Central memory CD8-positive, alpha-beta T cell (primary cell): ENCODE measurements around the gene LRFN2.

ENCODE experiments used
- ATAC-seq: fragments of 150-1000 bp; cut with Tn5 transposase; replicated peaks from 2 replicates; pipeline ENCODE4 v1.10.0; 2022; ENCODE audit warnings: mild to moderate bottlenecking, moderate FRiP score, moderate number of reproducible peaks; ENCODE audit not compliant: poor library complexity, severe bottlenecking; ENCODE audit errors: extremely low read depth
- DNase-seq, 2 donors: peaks; one replicate each; pipeline ENCODE4 v3.0.0; 2021; ENCODE audit warnings: low spot score in 2 of 2
- H3K27ac Mint-ChIP-seq: one replicate; pipeline ENCODE4 v1.8.0; 2022; ENCODE audit warnings: low read depth, mild to moderate bottlenecking, moderate library complexity, mixed read lengths
- H3K27me3 Mint-ChIP-seq: one replicate; pipeline ENCODE4 v1.8.0; 2022; ENCODE audit warnings: mixed read lengths
- H3K36me3 Mint-ChIP-seq: one replicate; pipeline ENCODE4 v1.8.0; 2022; ENCODE audit warnings: mild to moderate bottlenecking, moderate library complexity, mixed read lengths; ENCODE audit not compliant: insufficient read depth
- H3K4me1 Mint-ChIP-seq: one replicate; pipeline ENCODE4 v1.8.0; 2022; ENCODE audit warnings: mixed read lengths
- H3K4me3 Mint-ChIP-seq: one replicate; pipeline ENCODE4 v1.8.0; 2022; ENCODE audit warnings: mild to moderate bottlenecking, moderate library complexity, mixed read lengths
- H3K9me3 Mint-ChIP-seq: one replicate; pipeline ENCODE4 v1.8.0; 2022; ENCODE audit warnings: mixed read lengths

Gene LRFN2

DNA sequence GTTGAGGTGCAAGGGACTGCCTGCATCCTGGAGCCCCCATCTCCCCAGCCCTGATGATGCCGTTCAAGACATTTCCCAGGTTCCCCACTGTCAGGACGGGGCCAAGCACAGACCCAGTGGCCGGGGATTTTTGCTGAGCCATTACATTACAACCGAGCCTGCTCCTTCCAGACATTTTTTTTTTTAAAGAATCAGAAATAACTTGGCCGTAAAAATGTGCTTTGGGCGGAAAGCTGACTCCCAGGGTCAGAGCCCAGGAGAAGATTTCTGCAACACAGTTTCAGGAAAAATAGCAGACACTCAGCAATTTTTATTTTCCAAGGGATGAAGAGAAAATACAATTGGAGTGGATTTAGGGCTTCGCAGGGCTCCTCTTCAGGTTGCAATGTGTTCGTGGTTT, 87.9 kb downstream of the LRFN2 start:
- ATAC-seq (no peak), DNase-seq (no peak)
- H3K9me3 Mint-ChIP-seq, result no peaks in the 10 kb centered on the region
- H3K27ac Mint-ChIP-seq, result no peak overlapping the region
- peaks cover 16% of the 10 kb centered on the region for H3K27me3 Mint-ChIP-seq
- H3K4me1 Mint-ChIP-seq, result no peaks in the 10 kb centered on the region
- H3K4me3 Mint-ChIP-seq, result no peak overlapping the region
- no peaks in the 10 kb centered on the region for H3K36me3 Mint-ChIP-seq

DNA sequence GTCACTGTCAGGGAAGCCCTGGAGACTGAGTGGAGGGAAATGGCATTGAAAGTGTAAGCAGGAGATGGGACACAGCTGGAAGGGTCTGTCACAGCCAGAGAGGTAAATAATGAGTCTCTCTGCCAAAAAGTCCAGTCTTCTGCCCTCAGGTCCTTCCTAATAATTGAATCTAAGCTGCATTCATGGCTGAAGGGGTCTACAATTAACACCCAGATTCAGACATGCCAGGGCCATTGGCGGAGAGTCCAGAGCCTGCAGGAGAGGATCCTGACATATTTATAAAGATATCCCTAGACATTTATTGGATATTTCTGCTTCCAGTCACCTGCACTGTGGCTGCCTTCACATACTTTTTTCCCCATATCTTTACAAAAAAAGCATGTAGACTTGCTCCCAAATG, 89.0 kb downstream of the LRFN2 start:
- no peaks in the 10 kb centered on the region for H3K36me3 Mint-ChIP-seq
- DNase-seq (no peak), ATAC-seq (no peak)
- no peaks in the 10 kb centered on the region for H3K4me1 Mint-ChIP-seq
- no peak overlapping the region for H3K27ac Mint-ChIP-seq
- no peaks in the 10 kb centered on the region for H3K9me3 Mint-ChIP-seq
- H3K27me3 Mint-ChIP-seq, result peaks cover 12% of the 10 kb centered on the region
- no peak overlapping the region for H3K4me3 Mint-ChIP-seq

DNA sequence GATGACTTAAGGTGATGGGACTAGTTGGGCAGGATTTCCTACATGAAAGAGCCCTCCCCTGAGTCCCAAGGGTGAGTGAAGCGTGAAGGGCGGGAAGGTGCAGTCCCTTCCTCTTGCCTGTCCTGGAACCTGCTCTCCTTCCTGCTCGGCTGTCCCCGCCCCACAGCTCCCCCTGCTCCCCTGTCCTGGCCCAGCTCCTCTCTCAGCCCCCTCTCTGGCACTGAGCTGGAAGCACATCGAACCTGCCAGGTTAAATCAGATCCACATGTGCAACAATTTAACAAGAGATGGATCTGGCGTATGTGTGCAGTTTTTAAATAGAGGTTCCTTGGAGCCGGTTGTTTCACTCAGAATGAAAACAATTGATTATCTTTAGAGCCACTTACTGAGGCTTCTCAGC, 95.0 kb downstream of the LRFN2 start:
- H3K4me3 Mint-ChIP-seq, result no peak overlapping the region
- no peaks in the 10 kb centered on the region for H3K36me3 Mint-ChIP-seq
- H3K27ac Mint-ChIP-seq, result no peak overlapping the region
- no peaks in the 10 kb centered on the region for H3K4me1 Mint-ChIP-seq
- no peak for DNase-seq
- no peak for ATAC-seq
- H3K9me3 Mint-ChIP-seq, result no peaks in the 10 kb centered on the region
- H3K27me3 Mint-ChIP-seq, result no peaks in the 10 kb centered on the region

DNA sequence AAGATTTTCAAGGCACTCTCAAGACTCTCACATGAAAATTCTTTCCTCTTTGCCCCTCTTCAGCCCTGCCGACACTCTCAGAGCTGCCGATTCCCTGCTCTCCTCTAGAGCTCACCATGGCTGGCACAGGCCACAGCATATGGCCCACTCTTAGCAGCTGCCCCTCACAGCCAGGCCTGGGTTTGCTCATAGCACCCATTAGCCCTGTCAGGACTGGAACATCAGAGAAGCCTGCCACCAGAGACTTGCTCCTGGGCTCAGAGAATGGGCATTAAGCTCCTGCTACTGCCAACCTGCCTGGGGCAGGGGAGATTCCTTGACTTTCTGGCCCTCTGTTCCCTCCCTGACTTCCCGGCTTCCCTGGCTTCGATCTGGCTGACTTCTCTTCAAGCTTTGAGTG, 96.7 kb downstream of the LRFN2 start:
- Mint-ChIP-seq H3K36me3 (no peaks in the 10 kb centered on the region), H3K4me1 (peaks cover 11% of the 10 kb centered on the region), H3K27ac (no peak overlapping the region), H3K9me3 (no peaks in the 10 kb centered on the region), H3K4me3 (no peak overlapping the region), H3K27me3 (peaks cover 13% of the 10 kb centered on the region)
- DNase-seq (no peak), ATAC-seq (no peak)

DNA sequence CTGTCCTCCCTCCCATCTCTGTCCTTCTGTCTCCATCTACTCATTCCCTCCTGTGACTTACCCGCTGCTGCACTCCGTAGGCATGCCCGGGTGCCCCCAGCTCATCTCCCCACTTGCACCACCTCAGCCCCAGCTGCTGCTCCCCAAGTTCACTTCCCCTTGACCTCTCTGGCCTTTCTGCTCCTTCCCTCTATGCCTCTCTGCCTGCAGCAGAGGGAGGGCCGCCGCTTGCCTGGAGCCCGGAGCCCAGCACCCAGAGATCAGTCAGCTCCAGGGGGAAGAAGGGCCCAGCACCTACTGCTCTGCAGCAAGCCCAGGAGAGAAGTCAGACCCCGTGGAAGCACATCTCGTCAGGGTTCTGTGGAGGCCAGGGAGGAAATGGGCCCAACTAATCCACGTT, 97.4 kb downstream of the LRFN2 start:
- DNase-seq, result no peak
- Mint-ChIP-seq H3K36me3 (no peaks in the 10 kb centered on the region), H3K4me1 (peaks cover 11% of the 10 kb centered on the region), H3K27ac (no peak overlapping the region), H3K4me3 (no peak overlapping the region), H3K9me3 (no peaks in the 10 kb centered on the region), H3K27me3 (peaks cover 13% of the 10 kb centered on the region)
- no peak for ATAC-seq

DNA sequence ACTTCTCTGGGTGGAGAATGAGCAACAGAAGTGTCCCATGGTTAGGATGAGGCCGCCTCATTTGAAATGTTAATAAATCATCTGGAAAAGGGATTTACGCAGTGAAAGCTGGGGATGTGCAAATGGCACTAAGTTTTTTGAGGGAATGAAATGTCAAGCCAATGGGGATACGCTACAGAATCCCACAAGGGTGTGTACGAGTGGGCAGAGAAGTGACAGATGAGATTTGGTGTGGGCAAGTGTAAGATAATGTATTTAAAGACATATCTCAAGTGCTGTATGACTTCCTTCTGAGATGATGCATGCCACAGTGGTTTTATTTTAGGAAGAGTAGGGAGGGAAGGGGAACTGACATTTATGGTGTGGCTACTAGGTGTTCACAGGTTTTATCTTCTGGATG, 100.6 kb downstream of the LRFN2 start:
- Mint-ChIP-seq H3K27ac (no peak overlapping the region), H3K9me3 (no peaks in the 10 kb centered on the region), H3K27me3 (peaks cover 13% of the 10 kb centered on the region), H3K4me1 (peaks cover 15% of the 10 kb centered on the region), H3K4me3 (no peak overlapping the region), H3K36me3 (peaks cover 4% of the 10 kb centered on the region)
- ATAC-seq (no peak), DNase-seq (no peak)

DNA sequence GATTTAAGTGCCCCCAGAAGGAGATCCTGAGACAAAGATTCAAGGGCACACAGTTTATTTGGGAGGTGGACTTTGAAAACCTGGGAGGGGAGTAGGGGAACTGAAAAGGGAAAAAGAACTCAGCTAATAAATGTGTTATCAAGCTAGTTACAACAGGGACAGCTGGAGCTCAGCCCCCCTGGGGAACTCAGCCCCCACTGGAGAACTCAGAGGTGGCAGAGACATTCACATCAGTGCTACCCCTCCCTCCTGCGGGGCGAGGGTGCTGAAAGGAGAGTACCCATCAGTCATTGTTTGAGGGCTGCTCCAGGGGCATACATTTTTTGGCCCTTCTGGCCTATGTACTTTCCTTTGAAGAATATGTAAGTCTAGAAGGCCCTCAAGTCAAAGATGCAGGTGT, 101.4 kb downstream of the LRFN2 start:
- peaks cover 4% of the 10 kb centered on the region for H3K36me3 Mint-ChIP-seq
- H3K4me1 Mint-ChIP-seq, result peaks cover 15% of the 10 kb centered on the region
- no peaks in the 10 kb centered on the region for H3K9me3 Mint-ChIP-seq
- H3K27me3 Mint-ChIP-seq, result peaks cover 13% of the 10 kb centered on the region
- no peak overlapping the region for H3K27ac Mint-ChIP-seq
- H3K4me3 Mint-ChIP-seq, result no peak overlapping the region
- DNase-seq (no peak), ATAC-seq (no peak)

DNA sequence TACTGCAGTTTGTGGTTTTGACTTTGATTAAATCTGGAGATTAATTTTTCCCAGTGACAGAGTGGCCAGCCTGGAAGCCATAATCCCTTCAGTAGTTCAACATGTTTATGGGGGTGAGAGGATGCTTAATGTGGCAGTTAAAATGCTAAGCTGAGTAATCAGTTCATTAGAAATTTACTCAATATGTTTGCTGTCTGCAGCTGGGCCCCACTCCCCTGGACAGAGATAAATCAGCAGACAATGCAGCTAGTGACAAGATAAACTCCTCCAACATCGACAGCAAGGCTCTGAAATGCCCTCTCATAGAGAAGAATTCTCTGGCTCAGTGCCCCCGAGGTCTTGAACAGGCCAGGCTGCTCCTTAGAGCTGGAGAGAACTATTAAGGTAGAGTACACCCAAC, 101.9 kb downstream of the LRFN2 start:
- DNase-seq (no peak), ATAC-seq (no peak)
- H3K27me3 Mint-ChIP-seq, result peaks cover 13% of the 10 kb centered on the region
- no peak overlapping the region for H3K4me3 Mint-ChIP-seq
- no peaks in the 10 kb centered on the region for H3K9me3 Mint-ChIP-seq
- peaks cover 15% of the 10 kb centered on the region for H3K4me1 Mint-ChIP-seq
- H3K27ac Mint-ChIP-seq, result no peak overlapping the region
- peaks cover 4% of the 10 kb centered on the region for H3K36me3 Mint-ChIP-seq

DNA sequence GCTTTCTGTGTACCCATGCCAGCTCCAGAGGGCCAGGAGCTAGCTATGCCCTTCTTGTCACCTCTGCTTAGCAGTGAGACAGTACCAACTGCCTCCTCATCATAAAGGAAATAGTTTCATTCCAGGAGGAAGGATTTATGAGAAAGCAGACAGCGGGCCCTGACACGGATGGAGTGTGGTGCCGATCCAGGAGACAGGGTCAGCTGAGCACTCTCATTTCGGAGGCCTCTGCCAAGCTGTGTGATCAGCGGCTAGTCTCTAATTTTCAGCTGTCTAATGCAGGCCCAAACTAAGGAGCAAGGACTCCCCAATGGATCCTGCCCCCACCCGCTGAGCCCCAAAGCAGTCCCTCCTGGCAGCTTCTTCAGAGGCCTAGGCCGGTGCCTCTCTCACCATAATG, 103.1 kb downstream of the LRFN2 start:
- Mint-ChIP-seq H3K27ac (no peak overlapping the region), H3K27me3 (peaks cover 13% of the 10 kb centered on the region), H3K9me3 (no peaks in the 10 kb centered on the region), H3K4me3 (no peak overlapping the region), H3K36me3 (peaks cover 6% of the 10 kb centered on the region), H3K4me1 (peaks cover 21% of the 10 kb centered on the region)
- ATAC-seq (no peak), DNase-seq (no peak)

DNA sequence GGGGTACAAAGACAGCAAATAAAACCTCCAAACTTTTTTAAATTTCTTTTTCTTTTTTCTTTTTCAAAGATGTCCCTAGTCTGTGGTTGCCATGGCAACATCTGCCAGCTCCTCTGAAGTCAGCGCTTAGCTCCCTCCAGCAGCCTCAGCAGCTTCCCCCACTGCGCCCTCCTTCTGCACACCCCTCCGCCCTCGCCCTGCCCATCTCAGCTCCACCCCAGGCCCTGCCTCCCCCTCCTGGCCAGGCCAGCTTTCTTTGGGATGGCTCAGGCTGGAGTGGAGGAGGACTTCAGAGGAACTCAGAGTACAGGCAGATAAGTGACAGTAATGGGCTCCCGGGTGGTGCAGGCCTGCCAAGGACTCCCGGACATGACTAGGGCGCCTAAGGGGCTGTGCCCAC, 104.6 kb downstream of the LRFN2 start:
- H3K9me3 Mint-ChIP-seq, result no peaks in the 10 kb centered on the region
- H3K4me3 Mint-ChIP-seq, result no peak overlapping the region
- DNase-seq (no peak), ATAC-seq (no peak)
- H3K27ac Mint-ChIP-seq, result no peak overlapping the region
- peaks cover 34% of the 10 kb centered on the region for H3K4me1 Mint-ChIP-seq
- peaks cover 13% of the 10 kb centered on the region for H3K27me3 Mint-ChIP-seq
- peaks cover 10% of the 10 kb centered on the region for H3K36me3 Mint-ChIP-seq

DNA sequence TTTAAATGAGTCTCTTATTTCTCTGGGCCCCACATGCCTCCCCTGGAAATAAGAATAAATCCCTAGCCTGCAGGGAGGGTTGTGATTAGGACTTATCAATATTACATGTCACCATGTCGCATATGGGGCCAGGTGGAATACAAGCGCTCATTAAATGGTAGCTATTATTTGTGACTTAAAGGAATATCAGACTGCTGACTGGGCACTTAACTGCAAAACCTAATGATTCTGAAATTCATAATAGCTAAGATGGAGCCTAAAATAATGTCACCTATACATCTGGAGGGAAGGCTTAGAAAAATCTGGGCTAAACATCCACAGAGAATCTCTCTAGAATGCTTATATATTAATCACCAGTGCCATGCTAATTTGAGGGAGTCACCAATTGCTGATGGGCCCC, 106.5 kb downstream of the LRFN2 start:
- Mint-ChIP-seq H3K36me3 (peaks cover 10% of the 10 kb centered on the region), H3K4me1 (peaks cover 38% of the 10 kb centered on the region), H3K27ac (peak overlapping the region; percentile 22), H3K27me3 (peaks cover 2% of the 10 kb centered on the region), H3K4me3 (no peak overlapping the region), H3K9me3 (no peaks in the 10 kb centered on the region)
- no peak for ATAC-seq
- DNase-seq, result no peak

DNA sequence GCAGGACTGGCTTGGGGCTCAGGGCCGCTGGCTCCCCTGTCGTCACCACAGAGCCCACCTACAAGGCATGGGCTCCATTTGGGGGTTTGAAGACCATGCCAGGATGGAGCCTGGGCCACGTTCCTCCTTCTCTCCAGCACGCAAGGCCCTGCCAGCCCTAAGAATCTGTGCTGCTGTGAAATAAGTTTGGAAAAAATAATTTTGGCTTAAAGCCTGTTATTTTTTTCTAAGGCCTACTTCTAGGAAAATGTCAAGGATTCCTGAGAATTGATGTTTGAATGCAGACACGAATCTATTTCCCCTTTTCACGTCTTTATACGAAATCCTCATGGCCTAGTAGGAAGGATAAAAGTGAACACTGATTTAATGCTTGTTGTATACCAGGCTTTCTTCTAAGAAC, 107.5 kb downstream of the LRFN2 start:
- H3K9me3 Mint-ChIP-seq, result no peaks in the 10 kb centered on the region
- peak overlapping the region; percentile 88 for H3K27ac Mint-ChIP-seq
- peaks cover 10% of the 10 kb centered on the region for H3K36me3 Mint-ChIP-seq
- no peak for DNase-seq
- no peak for ATAC-seq
- no peaks in the 10 kb centered on the region for H3K27me3 Mint-ChIP-seq
- H3K4me1 Mint-ChIP-seq, result peaks cover 38% of the 10 kb centered on the region
- H3K4me3 Mint-ChIP-seq, result no peak overlapping the region

DNA sequence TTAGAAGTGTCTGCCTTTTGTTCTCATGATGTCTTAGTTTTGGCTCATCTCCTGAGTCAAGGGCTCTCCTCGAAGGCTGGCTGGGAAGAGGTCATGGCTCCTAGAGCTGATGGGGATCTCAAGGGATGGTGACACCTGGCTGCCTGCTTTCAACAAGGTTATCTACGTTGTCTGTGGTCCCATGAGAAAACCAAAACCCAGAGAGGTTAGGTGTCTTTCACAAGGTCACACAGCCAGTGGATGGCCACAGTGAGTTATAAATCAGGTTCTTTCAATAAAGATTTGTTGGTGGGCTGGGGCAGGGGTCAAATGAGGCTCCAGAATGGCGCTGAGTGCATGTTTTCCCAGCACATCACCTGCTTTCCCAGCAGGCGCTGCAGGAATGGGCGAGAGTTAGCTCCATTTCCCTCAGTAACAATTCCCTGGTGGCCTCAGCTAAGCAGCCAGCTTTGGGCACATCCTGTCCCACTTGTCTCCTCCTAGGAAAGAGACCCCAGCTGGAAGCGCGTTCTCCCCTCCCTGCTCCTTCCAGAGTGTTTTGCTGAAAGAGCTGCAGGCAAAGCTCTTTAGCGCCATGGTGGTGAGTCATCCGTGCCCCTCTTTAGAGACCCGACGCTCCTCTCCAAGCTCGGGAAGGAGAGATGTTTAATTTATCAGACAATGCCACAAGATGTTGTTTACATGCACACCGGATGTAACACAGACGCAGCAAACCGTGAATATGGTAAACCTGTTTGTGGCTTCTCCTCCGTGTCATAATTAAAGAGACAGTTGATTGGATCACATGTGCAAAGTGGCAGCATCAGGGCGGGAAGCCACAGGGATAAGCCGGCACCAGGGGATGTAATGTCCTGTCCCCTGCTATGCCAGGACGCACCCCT, 109.7 kb downstream of the LRFN2 start:
- Mint-ChIP-seq H3K4me1 (peaks cover 33% of the 10 kb centered on the region), H3K4me3 (peak overlapping the region; percentile 48), H3K36me3 (peaks cover 7% of the 10 kb centered on the region), H3K27me3 (no peaks in the 10 kb centered on the region), H3K27ac (peak overlapping the region; percentile 96), H3K9me3 (no peaks in the 10 kb centered on the region)
- peak; percentile 91 for ATAC-seq
- peak; percentile 26 to 74 for DNase-seq
